ENCODE measurements around the gene PPP2R2D. TPM values are rescaled to one million over a fixed set of nuclear protein-coding genes. Genes with fewer than 3 reads are reported as not detected.

The PPP2R2D gene
- total RNA-seq, 1 experiment from 2014 or later = 41.0 TPM

DNA sequence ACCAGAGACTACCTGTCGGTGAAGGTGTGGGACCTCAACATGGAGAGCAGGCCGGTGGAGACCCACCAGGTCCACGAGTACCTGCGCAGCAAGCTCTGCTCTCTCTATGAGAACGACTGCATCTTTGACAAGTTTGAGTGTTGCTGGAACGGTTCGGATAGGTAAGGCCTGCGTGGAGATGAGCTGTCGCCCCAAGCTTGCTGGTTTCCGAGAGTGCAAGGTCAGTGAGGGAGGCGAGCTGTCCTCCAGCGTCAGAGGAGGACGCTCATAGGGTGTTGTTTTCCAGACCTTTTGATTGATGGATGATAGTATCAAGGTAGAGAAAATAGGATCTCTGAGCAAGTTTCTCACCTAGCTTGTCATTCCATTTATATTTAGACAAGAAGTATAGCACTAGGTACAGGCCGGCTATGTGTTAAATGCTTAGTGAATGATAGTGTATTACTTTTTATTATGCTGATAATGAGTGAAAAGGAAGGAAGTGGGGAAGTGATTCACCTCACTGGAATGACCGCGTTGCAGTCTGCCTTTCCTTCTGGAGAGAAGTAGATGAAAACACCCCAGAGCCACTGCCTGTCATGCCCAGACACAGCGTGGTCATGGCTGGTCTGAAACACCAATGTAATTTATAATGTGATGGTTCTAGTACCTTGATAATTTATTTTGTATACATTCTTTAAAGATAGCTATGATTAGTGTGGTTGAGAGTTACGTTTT is 47.0 kb downstream of the PPP2R2D start:
- H3K27me3 ChIP-seq (ENCODE audit: control insufficient read depth, insufficient read depth, low read length) = no peaks in the 10 kb centered on the region
- H3K36me3 ChIP-seq (ENCODE audit: control insufficient read depth, insufficient read depth, low read length) = peaks cover 24% of the 10 kb centered on the region
- intact Hi-C loops (cut with micrococcal nuclease; ENCODE audit: unreplicated experiment) (no loop called here), in situ Hi-C loops (cut with HindIII; ENCODE audit: low pct_unique_long_range_greater_than_20kb, low sequenced_read_pairs) (no loop called here)
- H3K4me1 ChIP-seq (ENCODE audit: control insufficient read depth, insufficient read depth, low read length) = peaks cover 19% of the 10 kb centered on the region
- H3K27ac ChIP-seq (ENCODE audit: low read length) = no peak overlapping the region
- H3K4me3 ChIP-seq (ENCODE audit: low read depth in 2 of 2, low read length in 2 of 2) = no peak overlapping the region
- BruUV-seq (replicated peaks) = no TSS peak
- no peaks in the 10 kb centered on the region for H3K9me3 ChIP-seq (ENCODE audit: control insufficient read depth, insufficient read depth, low read depth, low read length)
- TF ChIP-seq POLR2AphosphoS5 (IDR thresholded peaks at IDR 0.05; ENCODE audit: low read depth, low read length) = no peak
- TF ChIP-seq, protein P1, sequence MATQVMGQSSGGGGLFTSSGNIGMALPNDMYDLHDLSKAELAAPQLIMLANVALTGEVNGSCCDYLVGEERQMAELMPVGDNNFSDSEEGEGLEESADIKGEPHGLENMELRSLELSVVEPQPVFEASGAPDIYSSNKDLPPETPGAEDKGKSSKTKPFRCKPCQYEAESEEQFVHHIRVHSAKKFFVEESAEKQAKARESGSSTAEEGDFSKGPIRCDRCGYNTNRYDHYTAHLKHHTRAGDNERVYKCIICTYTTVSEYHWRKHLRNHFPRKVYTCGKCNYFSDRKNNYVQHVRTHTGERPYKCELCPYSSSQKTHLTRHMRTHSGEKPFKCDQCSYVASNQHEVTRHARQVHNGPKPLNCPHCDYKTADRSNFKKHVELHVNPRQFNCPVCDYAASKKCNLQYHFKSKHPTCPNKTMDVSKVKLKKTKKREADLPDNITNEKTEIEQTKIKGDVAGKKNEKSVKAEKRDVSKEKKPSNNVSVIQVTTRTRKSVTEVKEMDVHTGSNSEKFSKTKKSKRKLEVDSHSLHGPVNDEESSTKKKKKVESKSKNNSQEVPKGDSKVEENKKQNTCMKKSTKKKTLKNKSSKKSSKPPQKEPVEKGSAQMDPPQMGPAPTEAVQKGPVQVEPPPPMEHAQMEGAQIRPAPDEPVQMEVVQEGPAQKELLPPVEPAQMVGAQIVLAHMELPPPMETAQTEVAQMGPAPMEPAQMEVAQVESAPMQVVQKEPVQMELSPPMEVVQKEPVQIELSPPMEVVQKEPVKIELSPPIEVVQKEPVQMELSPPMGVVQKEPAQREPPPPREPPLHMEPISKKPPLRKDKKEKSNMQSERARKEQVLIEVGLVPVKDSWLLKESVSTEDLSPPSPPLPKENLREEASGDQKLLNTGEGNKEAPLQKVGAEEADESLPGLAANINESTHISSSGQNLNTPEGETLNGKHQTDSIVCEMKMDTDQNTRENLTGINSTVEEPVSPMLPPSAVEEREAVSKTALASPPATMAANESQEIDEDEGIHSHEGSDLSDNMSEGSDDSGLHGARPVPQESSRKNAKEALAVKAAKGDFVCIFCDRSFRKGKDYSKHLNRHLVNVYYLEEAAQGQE (IDR thresholded peaks at IDR 0.05; ENCODE audit: insufficient read depth in 1 of 2, low read depth in 2 of 2, low read length in 1 of 2) = no peak
- TF ChIP-seq TCF7L2 (IDR thresholded peaks at IDR 0.05; ENCODE audit: low read depth, low read length) = no peak
- TF ChIP-seq SIN3A (IDR thresholded peaks at IDR 0.05; ENCODE audit: borderline replicate concordance, insufficient read depth, low read depth, low read length) = no peak
- TF ChIP-seq, protein P2, sequence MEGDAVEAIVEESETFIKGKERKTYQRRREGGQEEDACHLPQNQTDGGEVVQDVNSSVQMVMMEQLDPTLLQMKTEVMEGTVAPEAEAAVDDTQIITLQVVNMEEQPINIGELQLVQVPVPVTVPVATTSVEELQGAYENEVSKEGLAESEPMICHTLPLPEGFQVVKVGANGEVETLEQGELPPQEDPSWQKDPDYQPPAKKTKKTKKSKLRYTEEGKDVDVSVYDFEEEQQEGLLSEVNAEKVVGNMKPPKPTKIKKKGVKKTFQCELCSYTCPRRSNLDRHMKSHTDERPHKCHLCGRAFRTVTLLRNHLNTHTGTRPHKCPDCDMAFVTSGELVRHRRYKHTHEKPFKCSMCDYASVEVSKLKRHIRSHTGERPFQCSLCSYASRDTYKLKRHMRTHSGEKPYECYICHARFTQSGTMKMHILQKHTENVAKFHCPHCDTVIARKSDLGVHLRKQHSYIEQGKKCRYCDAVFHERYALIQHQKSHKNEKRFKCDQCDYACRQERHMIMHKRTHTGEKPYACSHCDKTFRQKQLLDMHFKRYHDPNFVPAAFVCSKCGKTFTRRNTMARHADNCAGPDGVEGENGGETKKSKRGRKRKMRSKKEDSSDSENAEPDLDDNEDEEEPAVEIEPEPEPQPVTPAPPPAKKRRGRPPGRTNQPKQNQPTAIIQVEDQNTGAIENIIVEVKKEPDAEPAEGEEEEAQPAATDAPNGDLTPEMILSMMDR (IDR thresholded peaks at IDR 0.05) = no peak
- POLR2A ChIA-PET = no interaction called here
- DNase-seq (ENCODE audit: low read depth, low spot score) (peak; percentile 64), ATAC-seq (peak; percentile 69)
- CTCF ChIA-PET = no interaction called here

DNA sequence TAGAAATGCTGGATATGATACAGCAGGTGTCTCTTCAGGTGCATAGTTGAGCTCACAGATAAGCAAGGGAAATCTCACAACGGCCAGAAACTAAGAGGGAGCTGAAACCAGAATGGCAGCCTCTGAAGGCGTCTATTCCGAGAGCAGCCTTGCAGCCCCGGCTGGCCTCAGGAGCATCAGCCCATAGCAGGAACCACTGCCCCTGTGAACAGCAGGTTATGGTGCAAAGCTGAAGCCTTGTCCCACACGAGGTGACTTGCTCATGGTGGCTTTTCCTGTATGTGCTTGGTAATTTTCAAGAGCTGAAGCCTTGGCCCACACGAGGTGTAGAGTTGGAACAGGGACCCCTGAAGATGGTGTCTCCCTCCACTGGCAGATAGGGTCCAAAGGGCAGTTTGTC is 47.7 kb downstream of the PPP2R2D start:
- intact Hi-C loops (cut with micrococcal nuclease; ENCODE audit: unreplicated experiment) = no loop called here
- in situ Hi-C loops (cut with HindIII; ENCODE audit: low pct_unique_long_range_greater_than_20kb, low sequenced_read_pairs) = no loop called here
- peaks cover 24% of the 10 kb centered on the region for H3K36me3 ChIP-seq (ENCODE audit: control insufficient read depth, insufficient read depth, low read length)

More for the DNA sequence above, 47.7 kb downstream of the PPP2R2D start:
- no peak overlapping the region for H3K27ac ChIP-seq (ENCODE audit: low read length)
- H3K4me3 ChIP-seq (ENCODE audit: low read depth in 2 of 2, low read length in 2 of 2) = no peak overlapping the region
- no peaks in the 10 kb centered on the region for H3K9me3 ChIP-seq (ENCODE audit: control insufficient read depth, insufficient read depth, low read depth, low read length)
- TF ChIP-seq, protein P2 (IDR thresholded peaks at IDR 0.05) = no peak
- TF ChIP-seq POLR2AphosphoS5 (IDR thresholded peaks at IDR 0.05; ENCODE audit: low read depth, low read length) (no peak), SIN3A (IDR thresholded peaks at IDR 0.05; ENCODE audit: borderline replicate concordance, insufficient read depth, low read depth, low read length) (no peak), TCF7L2 (IDR thresholded peaks at IDR 0.05; ENCODE audit: low read depth, low read length) (no peak)
- TF ChIP-seq, protein P1 (IDR thresholded peaks at IDR 0.05; ENCODE audit: insufficient read depth in 1 of 2, low read depth in 2 of 2, low read length in 1 of 2) = no peak
- ChIA-PET CTCF (interaction anchor here (0.6 kb wide), 1 partner anchor 132 kb away, joined by 5 read pairs; no protein-coding TSS in a partner anchor), POLR2A (interaction anchor here (0.5 kb wide), 1 partner anchor 13 kb away, joined by 3 read pairs; no protein-coding TSS in a partner anchor)
- peaks cover 19% of the 10 kb centered on the region for H3K4me1 ChIP-seq (ENCODE audit: control insufficient read depth, insufficient read depth, low read length)
- DNase-seq (ENCODE audit: low read depth, low spot score) (no peak), ATAC-seq (no peak)
- no TSS peak for BruUV-seq (replicated peaks)
- no peaks in the 10 kb centered on the region for H3K27me3 ChIP-seq (ENCODE audit: control insufficient read depth, insufficient read depth, low read length)
